H1 (cell line): ENCODE data around the gene WDFY1. TPM values are rescaled to one million over a fixed set of nuclear protein-coding genes. Genes with fewer than 3 reads are reported as not detected.
A peak's percentile ranks its signal among the peaks of the same experiment; 100 is the strongest.
"Not testable (repeated sequence)": the region's sequence is repeated elsewhere in the genome, so short reads cannot be mapped to it uniquely, and the experiment has no call there.

ENCODE experiments used
- CTCF ChIA-PET: fragments of 300-600 bp; sonication (Branson Sonifier 250); formaldehyde crosslinking; loops from one replicate; lab custom pipeline; 2021; ENCODE audit not compliant: partially characterized antibody; lab: Charles Lee
- POLR2A ChIA-PET: fragments of 300-600 bp; sonication (Branson Sonifier 250); formaldehyde crosslinking; loops from one replicate; lab custom pipeline; 2021; ENCODE audit warnings: inconsistent platforms; ENCODE audit not compliant: partially characterized antibody; lab: Charles Lee
- DNase-seq, 2 experiments: peaks; one replicate each; pipeline versions ENCODE4 v3.0.0 to v3.0.0-alpha.2; 2010 to 2022; ENCODE audit warnings: low spot score in 2 of 2, low read depth in 1 of 2, mixed read lengths in 1 of 2
- FAIRE-seq: peaks from 2 replicates; lab custom pipeline; 2011; peaks lifted over from hg19 to GRCh38; lab: Jason Lieb, UNC
- H2AFZ ChIP-seq: 2 replicates; pipeline ENCODE4 v1.8.1; 2012; ENCODE audit warnings: low read length, inconsistent platforms
- H2AK5ac ChIP-seq: 2 replicates; pipeline ENCODE4 v1.6.1; 2013; ENCODE audit warnings: low read depth, low read length
- H2BK120ac ChIP-seq: replicated peaks from 2 replicates; pipeline ENCODE3; 2013; ENCODE audit warnings: low read depth, low read length, inconsistent platforms
- H2BK12ac ChIP-seq: 2 replicates; pipeline ENCODE4 v1.6.1; 2013; ENCODE audit warnings: low read depth, low read length
- H2BK15ac ChIP-seq: 2 replicates; pipeline ENCODE4 v1.6.1; 2013; ENCODE audit warnings: low read length
- H2BK20ac ChIP-seq: 2 replicates; pipeline ENCODE4 v1.6.1; 2013; ENCODE audit warnings: low read length
- H2BK5ac ChIP-seq: 2 replicates; pipeline ENCODE4 v1.6.1; 2013; ENCODE audit warnings: low read depth, low read length
- H3K14ac ChIP-seq: 2 replicates; pipeline ENCODE4 v1.6.1; 2013; ENCODE audit warnings: inconsistent platforms; ENCODE audit not compliant: insufficient read length
- H3K18ac ChIP-seq: 2 replicates; pipeline ENCODE4 v1.6.1; 2013; ENCODE audit warnings: low read length; ENCODE audit errors: extremely low read depth
- H3K23ac ChIP-seq: 2 replicates; pipeline ENCODE4 v1.6.1; 2013; ENCODE audit warnings: inconsistent platforms; ENCODE audit not compliant: insufficient read length
- H3K23me2 ChIP-seq: 2 replicates; pipeline ENCODE4 v1.6.1; 2013; ENCODE audit warnings: low read depth, low read length
- H3K27ac ChIP-seq: 2 replicates; pipeline ENCODE4 v1.6.1; 2011; ENCODE audit warnings: low read depth, low read length, inconsistent platforms
- H3K27me3 ChIP-seq, 4 experiments: replicated peaks in 1 of 4; 1 replicate in 1 of 4; 2 replicates in 3 of 4; pipeline versions ENCODE4 v1.6.1 to v1.8.1; 2011 to 2013; ENCODE audit warnings: low read length in 3 of 4, mild to moderate bottlenecking in 3 of 4, inconsistent platforms in 2 of 4, mixed read lengths in 2 of 4, moderate library complexity in 1 of 4; ENCODE audit not compliant: control insufficient read depth in 3 of 4, insufficient read depth in 3 of 4; ENCODE audit errors: extremely low read depth in 1 of 4
- H3K36me3 ChIP-seq, 4 experiments: 2 replicates each; pipeline versions ENCODE4 v1.6.1 to v1.8.1; 2011 to 2013; ENCODE audit warnings: mild to moderate bottlenecking in 4 of 4, low read length in 3 of 4, moderate library complexity in 2 of 4, control low read depth in 1 of 4, inconsistent platforms in 1 of 4; ENCODE audit not compliant: insufficient read depth in 4 of 4, control insufficient read depth in 2 of 4
- H3K4ac ChIP-seq: replicated peaks from 2 replicates; pipeline ENCODE3; 2013; ENCODE audit warnings: low read length, low read depth, mixed read lengths, inconsistent platforms; ENCODE audit not compliant: insufficient read length
- H3K4me1 ChIP-seq, 4 experiments: replicated peaks in 1 of 4; 1 replicate in 1 of 4; 2 replicates in 3 of 4; pipeline versions ENCODE4 v1.6.1 to v1.8.1; 2011 to 2013; ENCODE audit warnings: low read length in 3 of 4, inconsistent platforms in 2 of 4, mixed read lengths in 1 of 4; ENCODE audit not compliant: insufficient read depth in 4 of 4, control insufficient read depth in 3 of 4
- H3K4me2 ChIP-seq, 2 experiments: 2 replicates each; pipeline versions ENCODE4 v1.6.1 to v1.8.1; 2011 to 2013; ENCODE audit warnings: low read depth in 2 of 2, low read length in 2 of 2, control low read depth in 1 of 2, inconsistent platforms in 1 of 2, mild to moderate bottlenecking in 1 of 2; ENCODE audit not compliant: insufficient read depth in 1 of 2
- H3K4me3 ChIP-seq, 4 experiments: fragments of 200-600, 300-600 bp in 1 of 4; sonication (generic), shearing (Covaris generic), sonication (Bioruptor Twin) in 1 of 4; 2 replicates each; pipeline versions ENCODE4 v1.5.1 to v1.8.1; 2011 to 2016; ENCODE audit warnings: low read length in 4 of 4, low read depth in 3 of 4, control low read depth in 2 of 4, inconsistent platforms in 2 of 4, mild to moderate bottlenecking in 2 of 4, mixed read lengths in 1 of 4, moderate library complexity in 1 of 4; ENCODE audit not compliant: insufficient read depth in 2 of 4; ENCODE audit errors: extremely low read depth in 1 of 4
- H3K56ac ChIP-seq: replicated peaks from 2 replicates; pipeline ENCODE3; 2013; ENCODE audit warnings: low read depth, mild to moderate bottlenecking, mixed read lengths, low read length, inconsistent platforms; ENCODE audit not compliant: insufficient read length
- H3K79me1 ChIP-seq: 2 replicates; pipeline ENCODE4 v1.6.1; 2013; ENCODE audit warnings: low read depth, low read length, control low read depth
- H3K79me2 ChIP-seq, 2 experiments: 2 replicates each; pipeline versions ENCODE4 v1.6.1 to v1.8.1; 2012 to 2013; ENCODE audit warnings: low read length in 2 of 2, mild to moderate bottlenecking in 2 of 2, inconsistent platforms in 1 of 2; ENCODE audit not compliant: insufficient read depth in 2 of 2, control insufficient read depth in 1 of 2
- H3K9ac ChIP-seq, 4 experiments: replicated peaks in 1 of 4; 1 replicate in 1 of 4; 2 replicates in 3 of 4; pipeline versions ENCODE4 v1.6.1 to v1.8.1; 2011 to 2013; ENCODE audit warnings: low read depth in 3 of 4, low read length in 3 of 4, control low read depth in 2 of 4, mild to moderate bottlenecking in 2 of 4, moderate library complexity in 2 of 4, inconsistent platforms in 1 of 4; ENCODE audit errors: extremely low read depth in 1 of 4
- H3K9me3 ChIP-seq, 2 experiments: 2 replicates each; pipeline versions ENCODE4 v1.6.1 to v1.8.1; 2012 to 2013; ENCODE audit warnings: mild to moderate bottlenecking in 2 of 2, moderate library complexity in 2 of 2, control low read depth in 1 of 2, inconsistent platforms in 1 of 2, low read depth in 1 of 2, low read length in 1 of 2, mixed read lengths in 1 of 2; ENCODE audit not compliant: insufficient read depth in 2 of 2
- H4K20me1 ChIP-seq, 2 experiments: replicated peaks in 1 of 2; 2 replicates each; pipeline versions ENCODE3 to v1.8.1; 2011 to 2013; ENCODE audit warnings: inconsistent platforms in 2 of 2, low read length in 2 of 2, mild to moderate bottlenecking in 1 of 2; ENCODE audit not compliant: insufficient read depth in 2 of 2, control insufficient read depth in 1 of 2
- H4K5ac ChIP-seq: 2 replicates; pipeline ENCODE4 v1.6.1; 2013; ENCODE audit warnings: low read length, low read depth, mixed read lengths, inconsistent platforms; ENCODE audit not compliant: insufficient read length
- H4K8ac ChIP-seq: 2 replicates; pipeline ENCODE4 v1.8.0; 2013; ENCODE audit warnings: mild to moderate bottlenecking, moderate library complexity, low read length, inconsistent platforms; ENCODE audit not compliant: insufficient read depth; ENCODE audit errors: extremely low read depth
- H4K91ac ChIP-seq: replicated peaks from 2 replicates; pipeline ENCODE3; 2013; ENCODE audit warnings: low read length, mixed read lengths, inconsistent platforms; ENCODE audit not compliant: insufficient read length
- NRF1 ChIP-seq: IDR thresholded peaks from 2 replicates; pipeline ENCODE4 v1.6.1; 2011; ENCODE audit warnings: mild to moderate bottlenecking, low read depth, low read length, improper control_type of control experiment
- POU5F1 ChIP-seq: IDR thresholded peaks from 2 replicates; pipeline ENCODE4 v1.6.1; 2011; ENCODE audit warnings: low read depth, mild to moderate bottlenecking, low read length, moderate library complexity
- RBBP5 ChIP-seq: IDR thresholded peaks from 2 replicates; pipeline ENCODE4 v1.7.1; 2012; ENCODE audit warnings: low read depth, mild to moderate bottlenecking, inconsistent platforms, low read length, moderate library complexity, borderline replicate concordance
- WGBS, 2 experiments: shearing (Covaris generic) in 1 of 2; methylation state at CpG; one replicate each; pipeline versions ENCODE4 v1.1.6 to v1.1.7; 2013 to 2015; ENCODE audit warnings: low lambda C conversion rate in 2 of 2, mixed read lengths in 2 of 2, inconsistent platforms in 1 of 2, low coverage in 1 of 2, missing lambda C conversion rate in 1 of 2; ENCODE audit not compliant: insufficient replicate concordance in 2 of 2, insufficient coverage in 1 of 2, insufficient read length in 1 of 2; ENCODE audit errors: extremely low coverage in 1 of 2, missing lambda C conversion rate in 1 of 2; 5-methylcytosine and 5-hydroxymethylcytosine counted together
- polyA plus RNA-seq, 7 experiments: library from polyadenylated mRNA; depleted of rRNA in 3 of 7; stranded (reverse) in 5 of 7; unstranded in 2 of 7; fragments of >200 nt in 5 of 7; fragments of 200-250 nt in 2 of 7; gene quantifications; 1 replicate in 5 of 7; 2 replicates in 1 of 7; 4 replicates in 1 of 7; pipeline versions ENCODE4 v1.2.1 to v1.2.3, GENCODE V29; 2011 to 2013; ENCODE audit warnings: missing spikeins in 2 of 7, mixed read lengths in 2 of 7
- total RNA-seq: library from RNA; stranded (reverse); fragmentation: NEBNext Ultra II Directional; extraction: Animal tissue kit (Norgen Biotek cat#: 25700); gene quantifications from 2 replicates; pipeline ENCODE4 v1.2.1, GENCODE V29; 2021
- TF ChIP-seq, protein P1 (sequence below): IDR thresholded peaks from 2 replicates; pipeline ENCODE4 v1.6.1; 2012; ENCODE audit warnings: low read length, inconsistent platforms

WDFY1 gene
- total and polyA plus RNA-seq, 2 of the 8 experiments (the other 6 are each of a cell fraction or from before 2014, with no cell fraction given) = 68.4 to 94.7 TPM

DNA sequence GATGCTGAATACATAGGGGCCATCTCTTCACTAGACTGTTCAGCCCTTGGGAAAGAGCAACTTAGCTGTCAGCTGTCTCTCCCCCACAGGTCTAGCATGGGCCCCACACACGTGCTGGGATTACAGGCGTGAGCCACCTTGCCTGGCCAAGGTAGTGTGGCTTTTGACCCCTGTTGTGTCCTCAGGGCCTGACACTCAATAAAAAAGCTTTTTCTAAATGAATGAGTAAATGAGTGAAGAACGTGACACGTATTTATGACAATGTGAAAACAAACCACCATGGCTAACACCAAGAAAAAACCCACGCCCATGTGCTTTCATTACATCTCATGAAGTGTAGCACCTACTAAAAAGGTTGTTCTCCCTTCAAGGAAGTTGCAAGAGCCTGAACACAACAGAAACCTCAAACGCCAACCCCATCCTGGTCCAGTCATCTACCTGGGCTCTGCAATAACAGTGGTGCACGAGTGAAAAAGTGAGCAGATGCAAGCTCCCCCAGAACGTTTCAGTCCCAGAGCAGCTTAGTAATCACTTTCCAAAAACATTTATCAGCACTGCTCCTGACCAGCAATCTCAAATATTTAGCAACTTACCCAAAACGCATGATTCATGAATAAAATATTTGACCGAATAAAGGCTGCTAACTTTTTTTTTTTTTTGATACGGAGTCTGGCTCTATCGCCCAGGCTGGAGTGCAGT, 3.4 kb downstream of the WDFY1 start (continued):
- TF ChIP-seq, protein P1, sequence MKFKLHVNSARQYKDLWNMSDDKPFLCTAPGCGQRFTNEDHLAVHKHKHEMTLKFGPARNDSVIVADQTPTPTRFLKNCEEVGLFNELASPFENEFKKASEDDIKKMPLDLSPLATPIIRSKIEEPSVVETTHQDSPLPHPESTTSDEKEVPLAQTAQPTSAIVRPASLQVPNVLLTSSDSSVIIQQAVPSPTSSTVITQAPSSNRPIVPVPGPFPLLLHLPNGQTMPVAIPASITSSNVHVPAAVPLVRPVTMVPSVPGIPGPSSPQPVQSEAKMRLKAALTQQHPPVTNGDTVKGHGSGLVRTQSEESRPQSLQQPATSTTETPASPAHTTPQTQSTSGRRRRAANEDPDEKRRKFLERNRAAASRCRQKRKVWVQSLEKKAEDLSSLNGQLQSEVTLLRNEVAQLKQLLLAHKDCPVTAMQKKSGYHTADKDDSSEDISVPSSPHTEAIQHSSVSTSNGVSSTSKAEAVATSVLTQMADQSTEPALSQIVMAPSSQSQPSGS = no peak
- TF ChIP-seq NRF1 = no peak
- TF ChIP-seq RBBP5 = no peak
- TF ChIP-seq POU5F1 = no peak
- TF ChIP-seq, all 59 proteins: peak for 0

DNA sequence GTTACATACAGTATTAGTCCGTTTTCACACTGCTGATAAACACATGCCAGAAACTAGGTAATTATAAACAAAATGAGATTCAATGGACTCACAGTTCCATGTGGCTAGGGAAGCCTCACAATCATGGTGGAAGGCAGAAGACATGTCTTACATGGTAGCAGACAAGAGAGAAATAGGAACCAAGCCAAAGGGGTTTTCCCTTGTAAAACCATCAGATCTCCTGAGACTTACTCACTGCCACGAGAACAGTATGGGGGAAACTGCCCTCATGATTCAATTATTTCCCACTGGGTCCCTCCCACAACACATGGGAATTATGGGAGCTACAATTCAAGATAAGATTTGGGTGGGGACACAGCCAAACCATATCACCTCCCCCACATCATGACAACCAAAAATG, 5.7 kb downstream of the WDFY1 start:
- H3K23me2 ChIP-seq, H2AFZ ChIP-seq, H4K20me1 ChIP-seq, DNase-seq, H2BK120ac ChIP-seq, H2BK15ac ChIP-seq, H2BK20ac ChIP-seq, H3K9ac ChIP-seq, H3K4ac ChIP-seq, H4K8ac ChIP-seq, FAIRE-seq, H3K23ac ChIP-seq, H3K27ac ChIP-seq, H3K4me2 ChIP-seq, H3K79me1 ChIP-seq, H3K9me3 ChIP-seq, H4K91ac ChIP-seq, H4K5ac ChIP-seq, H3K56ac ChIP-seq, H3K27me3 ChIP-seq, H3K4me3 ChIP-seq, H3K14ac ChIP-seq, H3K36me3 ChIP-seq, H2BK5ac ChIP-seq, CTCF ChIA-PET: not testable (repeated sequence)
- H3K4me1 ChIP-seq = peaks cover 8 to 37% (median 30%) of the 10 kb centered on the region in 4 experiments
- H3K79me2 ChIP-seq = peaks cover 22 to 94% of the 10 kb centered on the region in 2 experiments
- POLR2A ChIA-PET = interaction anchor here (2.0 kb wide), 1 partner anchor 15 kb away, joined by 5 read pairs; no protein-coding TSS in a partner anchor
- WGBS, 2 experiments = 89% methylated on average over 2 of the region's 2 CpGs; no CpG with 5 or more reads in 1 of the 2 experiments
- H2BK12ac ChIP-seq = peak overlapping the region; percentile 20; the same call in 1 of the 2 replicates
- H2AK5ac ChIP-seq = 0 out of 2 replicates have a peak overlapping the region, but pooled peaks have one; percentile 11
- H3K18ac ChIP-seq = 0 out of 2 replicates have a peak overlapping the region, but pooled peaks have one; percentile 49
